Panc1 (cell line): ENCODE data around the gene HSPBAP1. TPM values are rescaled to one million over a fixed set of nuclear protein-coding genes. Genes with fewer than 3 reads are reported as not detected.

Experiments used
- ATAC-seq: fragments of 200-7000 bp; cut with Tn5 transposase; 2 replicates; pipeline ENCODE4 v1.9.1; 2020; ENCODE audit warnings: mild to moderate bottlenecking, moderate library complexity
- BruUV-seq: library from RNA; stranded (reverse); fragments of 400-500 nt; replicated peaks from 2 replicates; lab custom pipeline; 2021; lab: Mats Ljungman, UMichigan
- CTCF ChIA-PET: fragments of 300-600 bp; sonication (Branson Sonifier 250); formaldehyde crosslinking; loops from one replicate; lab custom pipeline; 2022; ENCODE audit warnings: antibody characterized with exemption; lab: Charles Lee
- POLR2A ChIA-PET: fragments of 300-600 bp; sonication (Branson Sonifier 250); formaldehyde crosslinking; loops from one replicate; lab custom pipeline; 2022; ENCODE audit warnings: antibody characterized with exemption; lab: Charles Lee
- DNase-seq: peaks from one replicate; pipeline ENCODE4 v3.0.0-alpha.2; 2010; ENCODE audit warnings: low read depth, low spot score
- H3K27ac ChIP-seq: 2 replicates; pipeline ENCODE4 v1.5.1; 2011; ENCODE audit warnings: mild to moderate bottlenecking, low read length, inconsistent platforms
- H3K27me3 ChIP-seq: fragments of 200-500 bp; sonication (Bioruptor generic); 2 replicates; pipeline ENCODE4 v1.6.0; 2014; ENCODE audit warnings: low read length, inconsistent platforms; ENCODE audit not compliant: control insufficient read depth, insufficient read depth
- H3K36me3 ChIP-seq: fragments of 200-500 bp; sonication (Bioruptor generic); 2 replicates; pipeline ENCODE4 v1.5.1; 2014; ENCODE audit warnings: inconsistent platforms, mild to moderate bottlenecking, low read length, moderate library complexity; ENCODE audit not compliant: control insufficient read depth, insufficient read depth
- H3K4me1 ChIP-seq: 2 replicates; pipeline ENCODE4 v1.5.1; 2011; ENCODE audit warnings: inconsistent platforms, mild to moderate bottlenecking, low read length, moderate library complexity; ENCODE audit not compliant: control insufficient read depth, insufficient read depth
- H3K4me3 ChIP-seq, 2 experiments: 2 replicates each; pipeline ENCODE4 v1.5.1; 2011 to 2012; ENCODE audit warnings: low read depth in 2 of 2, low read length in 2 of 2, mild to moderate bottlenecking in 2 of 2, inconsistent platforms in 1 of 2, moderate library complexity in 1 of 2
- H3K9me3 ChIP-seq: fragments of 200-500 bp; sonication (Bioruptor generic); 2 replicates; pipeline ENCODE4 v1.5.1; 2014; ENCODE audit warnings: low read depth, mild to moderate bottlenecking, inconsistent platforms, low read length, moderate library complexity; ENCODE audit not compliant: control insufficient read depth, insufficient read depth
- CTCF ChIP-seq: fragments of 450-650 bp; IDR thresholded peaks from 2 replicates; pipeline ENCODE4 v1.5.1; 2017; ENCODE audit warnings: mild to moderate bottlenecking
- POLR2AphosphoS5 ChIP-seq: IDR thresholded peaks from 2 replicates; pipeline ENCODE4 v1.6.1; 2012; ENCODE audit warnings: mild to moderate bottlenecking, low read depth, low read length, moderate library complexity
- REST ChIP-seq, 2 experiments: IDR thresholded peaks; 2 replicates each; pipeline ENCODE4 v1.6.1; 2011 to 2012; ENCODE audit warnings: low read depth in 2 of 2, control low read depth in 1 of 2, low read length in 1 of 2, mild to moderate bottlenecking in 1 of 2, moderate library complexity in 1 of 2; ENCODE audit not compliant: insufficient read depth in 1 of 2
- SIN3A ChIP-seq: IDR thresholded peaks from 2 replicates; pipeline ENCODE4 v1.6.1; 2012; ENCODE audit warnings: low read depth, mild to moderate bottlenecking, low read length, moderate library complexity, borderline replicate concordance; ENCODE audit not compliant: insufficient read depth
- TCF7L2 ChIP-seq: IDR thresholded peaks from 2 replicates; pipeline ENCODE4 v1.6.1; 2011; ENCODE audit warnings: mild to moderate bottlenecking, low read depth, low read length, inconsistent platforms
- in situ Hi-C: cut with HindIII; loops from 2 replicates; pipeline ENCODE4 v1.10.0; 2016; ENCODE audit warnings: low sequenced_read_pairs, low pct_unique_long_range_greater_than_20kb
- intact Hi-C: fragments of 100-400 bp; cut with micrococcal nuclease; formaldehyde crosslinking; loops from one replicate; pipeline ENCODE4 v1.10.0; 2022; ENCODE audit not compliant: unreplicated experiment
- total RNA-seq: library from RNA; stranded (reverse); gene quantifications from one replicate; pipeline ENCODE4 v1.2.1, GENCODE V29; 2021; ENCODE audit not compliant: unreplicated experiment

The HSPBAP1 gene
- total RNA-seq, 1 experiment from 2014 or later, result 10.8 TPM

- no TSS peak for BruUV-seq
- in situ Hi-C loops (no loop called here), intact Hi-C loops (no loop called here)
- DNase-seq, result no peak
- Histone ChIP-seq H3K36me3 (no peaks in the 10 kb centered on the region), H3K27me3 (no peaks in the 10 kb centered on the region), H3K27ac (no peak overlapping the region), H3K9me3 (no peaks in the 10 kb centered on the region), H3K4me1 (no peaks in the 10 kb centered on the region), H3K4me3 (no peak overlapping the region)
- no peak for ATAC-seq
- ChIA-PET CTCF (no interaction called here), POLR2A (no interaction called here)
- TF ChIP-seq REST (IDR thresholded peaks at IDR 0.05; ENCODE audit: insufficient read depth in 1 of 2, low read depth in 2 of 2, low read length in 1 of 2) (no peak), TCF7L2 (no peak), CTCF (no peak), POLR2AphosphoS5 (no peak), SIN3A (no peak)
Observed at GRCh38 chr3:122777563-122777962, 16.1 kb downstream of the HSPBAP1 start.

GRCh38 chr3:122776675-122777468, 16.8 kb downstream of the HSPBAP1 start:
- Histone ChIP-seq H3K36me3 (no peaks in the 10 kb centered on the region), H3K4me1 (no peaks in the 10 kb centered on the region), H3K27ac (no peak overlapping the region), H3K9me3 (no peaks in the 10 kb centered on the region), H3K27me3 (no peaks in the 10 kb centered on the region), H3K4me3 (no peak overlapping the region)
- intact Hi-C loops, result no loop called here
- ChIA-PET POLR2A (no interaction called here), CTCF (no interaction called here)
- ATAC-seq (no peak), DNase-seq (no peak)
- TF ChIP-seq TCF7L2 (no peak), REST (IDR thresholded peaks at IDR 0.05; ENCODE audit: insufficient read depth in 1 of 2, low read depth in 2 of 2, low read length in 1 of 2) (no peak), CTCF (no peak), POLR2AphosphoS5 (no peak), SIN3A (no peak)
- no TSS peak for BruUV-seq
- in situ Hi-C loops, result no loop called here
